ENCODE data around the gene CTRB2. TPM values are rescaled to one million over a fixed set of nuclear protein-coding genes. Genes with fewer than 3 reads are reported as not detected.
"Not testable (repeated sequence)": the region's sequence is repeated elsewhere in the genome, so short reads cannot be mapped to it uniquely, and the experiment has no call there.

Gene CTRB2
- total and polyA plus RNA-seq, 4 donors = 0.09 to 0.33 TPM; not detected in 2

DNA sequence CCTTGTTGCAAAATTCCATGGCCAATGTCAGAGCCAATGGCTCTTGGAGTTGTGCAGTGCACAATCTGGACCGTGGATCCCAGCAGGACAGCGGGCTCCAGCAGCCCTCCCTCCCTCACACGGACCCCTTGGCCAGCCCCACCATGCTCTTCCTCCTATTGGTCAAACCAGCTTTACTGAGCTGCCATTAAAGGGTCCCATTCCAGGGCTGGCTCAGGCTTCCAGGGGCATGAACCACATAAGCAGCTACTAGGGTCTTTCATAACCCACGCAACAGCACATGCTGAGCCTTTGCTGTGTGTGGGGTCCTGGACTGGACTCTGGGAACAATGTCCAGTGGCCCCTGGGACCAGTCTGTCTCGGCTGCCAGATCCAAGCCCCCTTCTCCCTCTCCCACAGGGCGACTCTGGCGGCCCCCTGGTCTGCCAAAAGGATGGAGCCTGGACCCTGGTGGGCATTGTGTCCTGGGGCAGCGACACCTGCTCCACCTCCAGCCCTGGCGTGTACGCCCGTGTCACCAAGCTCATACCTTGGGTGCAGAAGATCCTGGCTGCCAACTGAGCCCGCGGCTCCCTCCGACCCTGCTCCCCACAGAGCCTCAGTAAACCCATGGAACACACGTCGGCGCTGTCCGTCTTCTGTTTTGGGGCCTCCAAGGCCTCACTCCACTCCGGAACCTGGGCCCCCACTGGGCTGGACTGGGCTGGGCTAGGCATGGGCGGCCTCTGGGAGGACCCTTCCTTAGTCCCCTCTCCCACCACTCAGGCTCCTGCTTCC, 17.5 kb upstream of the CTRB2 start:
- Histone ChIP-seq H3K27ac (ENCODE audit: low read depth in 1 of 2, low read length in 2 of 2) (no peak overlapping the region), H3K9ac (ENCODE audit: low read depth in 1 of 2, low read length in 2 of 2) (no peak overlapping the region), H3K4me1 (ENCODE audit: control insufficient read depth in 4 of 4, insufficient read depth in 4 of 4, low read length in 3 of 4) (peaks cover 0 to 2% (median 0%) of the 10 kb centered on the region in 4 donors), H3K27me3 (ENCODE audit: control insufficient read depth in 4 of 4, insufficient read depth in 4 of 4, low read length in 3 of 4) (no peaks in the 10 kb centered on the region), H3K9me3 (ENCODE audit: control insufficient read depth in 4 of 4, low read length in 3 of 4) (no peaks in the 10 kb centered on the region), H3K4me3 (ENCODE audit: low read depth in 1 of 3, low read length in 3 of 3) (no peak overlapping the region), H3K36me3 (ENCODE audit: control insufficient read depth in 4 of 4, insufficient read depth in 3 of 4, low read depth in 1 of 4, low read length in 3 of 4) (peaks cover 3 to 11% (median 9%) of the 10 kb centered on the region in 4 donors)
- no peak for TF ChIP-seq FOXA2 (IDR thresholded peaks at IDR 0.05)
- WGBS = 78% methylated on average over 20 of the region's 20 CpGs
- DNase-seq (ENCODE audit: low spot score) = no peak

DNA sequence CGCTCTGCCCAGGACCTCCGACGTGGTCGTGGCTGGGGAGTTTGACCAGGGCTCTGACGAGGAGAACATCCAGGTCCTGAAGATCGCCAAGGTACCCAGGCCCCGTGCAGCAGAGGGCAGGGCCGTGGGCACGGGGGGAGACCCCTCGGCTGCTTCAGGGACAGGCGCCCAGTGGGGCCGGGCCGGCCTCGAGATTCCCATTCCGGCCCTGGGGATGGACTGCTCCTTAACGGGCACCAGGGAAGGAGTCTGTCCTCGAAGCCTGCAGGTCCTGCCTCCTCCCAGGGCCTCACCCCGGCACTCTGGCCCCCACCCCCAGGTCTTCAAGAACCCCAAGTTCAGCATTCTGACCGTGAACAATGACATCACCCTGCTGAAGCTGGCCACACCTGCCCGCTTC, 16.2 kb upstream of the CTRB2 start:
- not testable (repeated sequence) for H3K9ac ChIP-seq (ENCODE audit: low read depth in 1 of 2, low read length in 2 of 2); H3K36me3 ChIP-seq (ENCODE audit: control insufficient read depth in 4 of 4, insufficient read depth in 3 of 4, low read depth in 1 of 4, low read length in 3 of 4); H3K27ac ChIP-seq (ENCODE audit: low read depth in 1 of 2, low read length in 2 of 2); H3K9me3 ChIP-seq (ENCODE audit: control insufficient read depth in 4 of 4, low read length in 3 of 4); H3K27me3 ChIP-seq (ENCODE audit: control insufficient read depth in 4 of 4, insufficient read depth in 4 of 4, low read length in 3 of 4); DNase-seq (ENCODE audit: low spot score); H3K4me3 ChIP-seq (ENCODE audit: low read depth in 1 of 3, low read length in 3 of 3); H3K4me1 ChIP-seq (ENCODE audit: control insufficient read depth in 4 of 4, insufficient read depth in 4 of 4, low read length in 3 of 4)
- WGBS = 86% methylated on average over 10 of the region's 20 CpGs

DNA sequence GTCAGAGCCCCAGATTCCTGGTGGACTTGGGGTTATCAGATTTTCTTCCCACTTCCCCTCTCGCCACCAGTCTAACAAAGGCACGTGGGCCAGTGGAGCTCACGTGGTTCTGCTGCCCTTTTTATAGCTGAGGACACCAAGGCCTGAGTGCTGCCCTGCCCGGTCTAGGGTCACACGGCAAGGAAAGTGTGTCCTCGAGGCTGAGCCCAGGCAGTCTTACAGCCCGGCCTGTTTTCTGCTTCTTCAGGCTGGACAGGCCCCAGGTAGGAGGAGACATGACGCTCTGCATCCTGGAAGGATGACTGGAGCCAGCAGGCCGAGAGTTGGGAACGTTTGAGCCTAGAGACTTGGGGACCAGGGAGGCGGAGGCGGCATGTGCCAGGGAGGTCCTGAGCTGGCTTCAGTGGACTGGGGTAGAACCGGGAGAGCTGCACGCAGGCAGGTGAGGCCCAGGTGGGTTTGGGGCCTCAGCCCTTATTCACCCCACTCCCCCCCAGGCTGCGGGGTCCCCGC, 15.4 kb upstream of the CTRB2 start:
- no peak overlapping the region for H3K4me3 ChIP-seq (ENCODE audit: low read depth in 1 of 3, low read length in 3 of 3)
- no peaks in the 10 kb centered on the region for H3K9me3 ChIP-seq (ENCODE audit: control insufficient read depth in 4 of 4, low read length in 3 of 4)
- WGBS = 81% methylated on average over 16 of the region's 16 CpGs
- H3K36me3 ChIP-seq (ENCODE audit: control insufficient read depth in 4 of 4, insufficient read depth in 3 of 4, low read depth in 1 of 4, low read length in 3 of 4) = no peaks in the 10 kb centered on the region
- no peak for DNase-seq (ENCODE audit: low spot score)
- TF ChIP-seq GABPA (IDR thresholded peaks at IDR 0.05 in 1 of 2, conservative IDR thresholded peaks at IDR 0.05 in 1 of 2) (no peak), JUND (IDR thresholded peaks at IDR 0.05) (no peak), RXRA (IDR thresholded peaks at IDR 0.05) (no peak), FOXA1 (IDR thresholded peaks at IDR 0.05) (no peak), TAF1 (conservative IDR thresholded peaks at IDR 0.05) (no peak), RAD21 (IDR thresholded peaks at IDR 0.05) (no peak), YY1 (IDR thresholded peaks at IDR 0.05) (no peak), EGR1 (IDR thresholded peaks at IDR 0.05; ENCODE audit: low read depth in 2 of 2) (no peak), HNF4A (conservative IDR thresholded peaks at IDR 0.05) (no peak), HNF4G (IDR thresholded peaks at IDR 0.05) (no peak)
- TF ChIP-seq, protein P1, sequence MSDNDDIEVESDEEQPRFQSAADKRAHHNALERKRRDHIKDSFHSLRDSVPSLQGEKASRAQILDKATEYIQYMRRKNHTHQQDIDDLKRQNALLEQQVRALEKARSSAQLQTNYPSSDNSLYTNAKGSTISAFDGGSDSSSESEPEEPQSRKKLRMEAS (IDR thresholded peaks at IDR 0.05) = no peak
- TF ChIP-seq, protein P2, sequence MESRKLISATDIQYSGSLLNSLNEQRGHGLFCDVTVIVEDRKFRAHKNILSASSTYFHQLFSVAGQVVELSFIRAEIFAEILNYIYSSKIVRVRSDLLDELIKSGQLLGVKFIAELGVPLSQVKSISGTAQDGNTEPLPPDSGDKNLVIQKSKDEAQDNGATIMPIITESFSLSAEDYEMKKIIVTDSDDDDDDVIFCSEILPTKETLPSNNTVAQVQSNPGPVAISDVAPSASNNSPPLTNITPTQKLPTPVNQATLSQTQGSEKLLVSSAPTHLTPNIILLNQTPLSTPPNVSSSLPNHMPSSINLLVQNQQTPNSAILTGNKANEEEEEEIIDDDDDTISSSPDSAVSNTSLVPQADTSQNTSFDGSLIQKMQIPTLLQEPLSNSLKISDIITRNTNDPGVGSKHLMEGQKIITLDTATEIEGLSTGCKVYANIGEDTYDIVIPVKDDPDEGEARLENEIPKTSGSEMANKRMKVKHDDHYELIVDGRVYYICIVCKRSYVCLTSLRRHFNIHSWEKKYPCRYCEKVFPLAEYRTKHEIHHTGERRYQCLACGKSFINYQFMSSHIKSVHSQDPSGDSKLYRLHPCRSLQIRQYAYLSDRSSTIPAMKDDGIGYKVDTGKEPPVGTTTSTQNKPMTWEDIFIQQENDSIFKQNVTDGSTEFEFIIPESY (IDR thresholded peaks at IDR 0.05) = no peak
- no peaks in the 10 kb centered on the region for H3K27me3 ChIP-seq (ENCODE audit: control insufficient read depth in 4 of 4, insufficient read depth in 4 of 4, low read length in 3 of 4)
- peaks cover 0 to 2% (median 0%) of the 10 kb centered on the region in 4 donors for H3K4me1 ChIP-seq (ENCODE audit: control insufficient read depth in 4 of 4, insufficient read depth in 4 of 4, low read length in 3 of 4)
- no peak overlapping the region for H3K9ac ChIP-seq (ENCODE audit: low read depth in 1 of 2, low read length in 2 of 2)
- H3K27ac ChIP-seq (ENCODE audit: low read depth in 1 of 2, low read length in 2 of 2) = no peak overlapping the region

Measured in liver (tissue), 9 donors.